Activated CD4-positive, alpha-beta T cell treated with anti-CD3 and anti-CD28 coated beads, Interleukin-2, amount 50 U/mL, for 16 hours (primary cell): ENCODE measurements around the gene WDR46.

Experiments used
- DNase-seq: peaks from one replicate; pipeline ENCODE4 v3.0.0-alpha.2; 2020

Gene WDR46, protein sequence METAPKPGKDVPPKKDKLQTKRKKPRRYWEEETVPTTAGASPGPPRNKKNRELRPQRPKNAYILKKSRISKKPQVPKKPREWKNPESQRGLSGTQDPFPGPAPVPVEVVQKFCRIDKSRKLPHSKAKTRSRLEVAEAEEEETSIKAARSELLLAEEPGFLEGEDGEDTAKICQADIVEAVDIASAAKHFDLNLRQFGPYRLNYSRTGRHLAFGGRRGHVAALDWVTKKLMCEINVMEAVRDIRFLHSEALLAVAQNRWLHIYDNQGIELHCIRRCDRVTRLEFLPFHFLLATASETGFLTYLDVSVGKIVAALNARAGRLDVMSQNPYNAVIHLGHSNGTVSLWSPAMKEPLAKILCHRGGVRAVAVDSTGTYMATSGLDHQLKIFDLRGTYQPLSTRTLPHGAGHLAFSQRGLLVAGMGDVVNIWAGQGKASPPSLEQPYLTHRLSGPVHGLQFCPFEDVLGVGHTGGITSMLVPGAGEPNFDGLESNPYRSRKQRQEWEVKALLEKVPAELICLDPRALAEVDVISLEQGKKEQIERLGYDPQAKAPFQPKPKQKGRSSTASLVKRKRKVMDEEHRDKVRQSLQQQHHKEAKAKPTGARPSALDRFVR

DNA sequence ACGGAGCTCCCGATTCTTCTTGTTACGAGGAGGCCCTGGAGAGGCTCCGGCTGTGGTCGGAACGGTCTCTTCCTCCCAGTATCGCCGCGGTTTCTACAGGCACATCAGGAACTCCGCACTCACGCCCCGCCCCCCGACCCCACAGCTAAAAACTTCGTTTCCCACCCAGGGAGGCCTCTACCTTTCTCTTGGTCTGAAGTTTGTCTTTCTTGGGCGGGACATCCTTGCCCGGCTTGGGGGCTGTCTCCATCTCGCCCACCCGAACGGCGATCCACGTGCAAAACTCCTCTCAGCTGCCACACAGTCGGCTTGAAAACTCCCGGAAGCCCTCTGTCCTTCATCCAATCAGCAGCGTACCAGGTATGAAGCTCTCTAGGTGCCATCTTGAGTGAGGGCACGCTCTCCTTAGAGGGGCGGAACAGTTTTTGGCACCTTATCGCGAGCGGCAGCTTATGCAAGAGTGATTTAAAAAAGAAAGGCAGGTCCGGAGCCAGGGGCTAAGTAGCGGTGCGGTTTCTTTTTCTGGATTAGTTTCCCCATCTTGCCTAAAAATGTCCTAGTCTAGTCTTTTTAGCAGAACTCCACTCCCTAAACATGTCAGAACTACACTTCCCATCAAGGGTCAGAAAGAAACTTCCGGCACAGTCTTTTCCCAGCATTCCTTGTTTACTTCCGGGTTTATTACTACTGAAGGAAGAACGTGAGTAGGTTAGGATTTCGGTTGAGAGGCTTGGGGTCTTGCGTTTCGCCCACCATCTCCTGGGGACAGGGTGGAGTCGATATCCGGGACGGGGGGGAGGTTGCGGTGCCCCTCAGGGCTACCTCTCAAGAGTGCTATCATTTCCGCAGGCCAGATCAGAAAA is at the start of gene WDR46, which contains the start of gene PFDN6:
Gene WDR46 (minus strand): TSS at position 319 of the 863 bp plus-strand sequence. CDS start 69 bp downstream, at position 250.
Gene PFDN6 (plus strand): TSS at position 681 of the 863 bp plus-strand sequence. CDS start 256 bp downstream, outside the sequence.
- DNase-seq: peak; percentile 90

DNA sequence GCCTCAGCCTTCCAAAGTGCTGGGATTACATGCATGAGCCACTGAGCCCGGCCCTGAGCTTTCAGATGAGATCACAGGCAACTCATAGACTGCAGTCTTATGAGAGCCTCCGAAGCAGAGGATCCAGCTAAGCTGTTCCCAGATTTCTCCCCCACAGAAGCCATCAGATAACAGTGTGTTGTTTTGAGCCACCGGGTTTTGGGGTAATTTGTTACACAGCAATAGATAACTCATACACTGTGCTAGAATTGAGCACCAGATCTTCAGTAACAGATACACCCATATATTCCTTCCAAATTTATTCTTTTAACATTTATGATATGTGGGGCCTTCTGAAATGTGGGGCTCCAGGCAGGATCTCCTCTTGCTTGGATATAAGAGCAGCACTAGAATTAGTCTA is 47.5 kb upstream of the WDR46 start:
- no peak for DNase-seq

DNA sequence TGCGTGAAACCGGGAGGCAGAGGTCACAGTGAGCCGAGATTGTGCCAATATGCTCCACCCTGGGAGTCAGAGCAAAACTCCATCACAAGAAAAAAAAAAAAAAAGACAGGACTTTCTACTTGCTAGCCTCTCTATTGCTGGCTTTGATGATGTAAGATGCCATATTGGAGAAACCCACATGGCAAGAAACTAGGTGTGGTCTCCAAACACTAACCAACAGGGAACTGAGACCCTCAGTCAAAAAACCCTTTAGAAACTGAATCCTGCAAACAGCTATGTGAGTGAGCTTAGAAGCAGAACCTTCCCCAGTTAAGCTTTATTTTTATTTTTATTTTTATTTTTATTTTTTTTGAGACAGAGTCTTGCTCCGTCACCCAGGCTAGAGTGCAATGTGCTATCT is 46.9 kb upstream of the WDR46 start:
- DNase-seq: no peak

DNA sequence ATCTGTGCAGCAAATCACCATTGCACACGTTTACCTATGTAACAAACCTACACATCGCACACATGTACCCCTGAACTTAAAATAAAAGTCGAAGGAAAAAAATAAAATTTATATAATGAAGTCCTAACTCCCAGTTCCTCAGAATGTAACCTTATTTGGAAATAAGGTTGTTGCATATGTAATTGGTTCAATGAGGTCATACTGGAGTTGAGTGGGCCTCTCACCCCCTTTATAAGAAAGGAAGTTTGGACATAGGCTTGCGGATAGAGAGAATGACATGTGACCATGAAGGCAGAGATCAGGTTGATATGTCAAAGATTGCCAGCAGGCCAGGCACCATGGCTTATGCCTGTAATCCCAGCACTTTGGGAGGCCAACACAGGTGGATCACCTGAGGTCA is 44.6 kb upstream of the WDR46 start:
- no peak for DNase-seq

DNA sequence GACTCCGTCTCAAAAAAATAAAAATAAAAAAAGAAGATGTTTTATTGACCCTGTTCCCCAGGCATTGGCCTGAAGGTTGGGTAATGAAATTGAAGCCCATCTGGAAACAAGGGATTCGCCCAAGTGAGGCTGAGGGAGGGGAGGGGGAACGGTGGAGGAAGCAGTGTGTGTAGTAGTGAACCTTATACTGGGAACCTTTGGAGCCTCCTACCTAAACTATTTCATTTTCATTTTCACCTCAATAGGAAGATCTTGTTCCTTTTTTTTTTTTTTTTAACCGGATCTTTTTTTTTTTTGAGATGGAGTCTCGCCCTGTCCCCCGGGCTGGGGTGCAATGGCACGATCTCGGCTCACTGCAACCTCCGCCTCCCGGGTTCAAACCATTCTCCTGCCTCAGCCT is 41.7 kb upstream of the WDR46 start:
- no peak for DNase-seq

DNA sequence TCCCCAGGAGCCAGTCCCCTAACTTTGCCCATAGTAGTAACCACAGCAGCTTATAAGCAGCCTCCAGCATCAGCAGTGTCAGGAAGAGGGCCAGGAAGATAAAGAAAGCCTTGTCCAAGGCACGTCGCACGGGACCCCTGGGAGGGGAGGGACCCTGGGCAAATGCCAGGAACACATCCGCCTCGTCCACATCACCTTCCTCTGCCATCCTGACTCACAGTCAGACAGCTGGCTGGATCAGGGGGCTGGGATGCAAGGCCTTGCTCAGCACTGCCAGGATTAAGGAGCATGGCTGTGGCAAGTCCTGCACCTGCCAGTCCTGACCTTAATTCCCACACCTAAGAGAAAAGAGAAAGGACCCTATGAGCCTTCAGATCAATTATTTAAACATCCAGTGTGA is 40.0 kb upstream of the WDR46 start:
- no peak for DNase-seq

DNA sequence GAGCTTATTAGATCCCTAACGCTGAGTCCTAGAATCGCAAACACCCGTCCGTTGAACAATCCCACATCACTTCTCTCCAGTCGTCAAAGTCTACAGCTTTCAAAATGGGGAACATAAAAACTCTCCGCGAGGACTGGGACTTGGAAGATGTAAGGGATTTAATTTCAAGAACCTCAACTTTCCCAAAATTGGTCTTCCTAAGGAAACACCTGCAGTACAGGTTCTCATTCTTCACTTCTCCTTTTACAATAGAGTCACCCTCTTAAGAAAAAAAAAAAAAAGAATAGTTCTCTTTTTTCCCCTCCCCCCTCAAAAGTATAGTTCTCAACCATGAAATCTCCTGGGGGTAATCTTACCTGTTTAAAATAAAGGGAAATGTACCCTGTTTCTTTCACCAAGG is 35.1 kb upstream of the WDR46 start:
- no peak for DNase-seq

DNA sequence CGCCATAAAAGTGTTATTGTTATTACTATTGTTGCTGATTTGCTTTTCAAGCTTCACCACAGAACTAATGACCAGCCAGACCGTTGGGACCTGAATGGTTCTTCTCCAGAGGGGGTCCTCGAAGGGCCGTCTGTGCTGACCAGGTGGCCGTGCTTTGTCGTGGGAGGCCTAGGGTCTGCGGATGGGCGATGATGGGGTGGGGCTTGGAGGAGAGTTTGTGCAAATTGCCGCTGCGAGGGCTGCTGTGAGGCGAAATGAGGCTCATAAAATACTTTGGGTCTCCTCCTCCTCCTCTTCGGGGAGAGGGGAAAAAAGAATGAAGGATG is 34.5 kb upstream of the WDR46 start:
- no peak for DNase-seq

DNA sequence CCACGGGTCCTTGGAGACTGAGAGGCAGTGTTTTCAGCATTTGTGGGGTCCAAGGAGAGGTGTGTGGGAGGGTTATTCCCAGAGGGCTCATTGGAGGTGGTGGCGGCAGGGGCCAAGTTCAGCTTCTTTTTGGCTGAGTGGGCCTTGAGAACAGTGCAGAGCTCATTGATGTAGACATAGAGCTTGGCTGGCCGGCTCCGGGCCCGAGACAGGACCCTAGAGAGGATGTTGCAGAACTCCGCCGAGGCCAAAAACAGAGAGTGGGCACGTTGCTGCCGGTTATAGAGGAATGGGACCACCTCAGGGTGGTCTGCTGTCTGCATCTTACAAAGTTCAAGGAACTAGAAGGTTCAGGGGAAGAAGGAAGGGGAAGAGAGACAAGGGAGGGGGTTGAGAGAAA is 32.2 kb upstream of the WDR46 start:
- DNase-seq: no peak

DNA sequence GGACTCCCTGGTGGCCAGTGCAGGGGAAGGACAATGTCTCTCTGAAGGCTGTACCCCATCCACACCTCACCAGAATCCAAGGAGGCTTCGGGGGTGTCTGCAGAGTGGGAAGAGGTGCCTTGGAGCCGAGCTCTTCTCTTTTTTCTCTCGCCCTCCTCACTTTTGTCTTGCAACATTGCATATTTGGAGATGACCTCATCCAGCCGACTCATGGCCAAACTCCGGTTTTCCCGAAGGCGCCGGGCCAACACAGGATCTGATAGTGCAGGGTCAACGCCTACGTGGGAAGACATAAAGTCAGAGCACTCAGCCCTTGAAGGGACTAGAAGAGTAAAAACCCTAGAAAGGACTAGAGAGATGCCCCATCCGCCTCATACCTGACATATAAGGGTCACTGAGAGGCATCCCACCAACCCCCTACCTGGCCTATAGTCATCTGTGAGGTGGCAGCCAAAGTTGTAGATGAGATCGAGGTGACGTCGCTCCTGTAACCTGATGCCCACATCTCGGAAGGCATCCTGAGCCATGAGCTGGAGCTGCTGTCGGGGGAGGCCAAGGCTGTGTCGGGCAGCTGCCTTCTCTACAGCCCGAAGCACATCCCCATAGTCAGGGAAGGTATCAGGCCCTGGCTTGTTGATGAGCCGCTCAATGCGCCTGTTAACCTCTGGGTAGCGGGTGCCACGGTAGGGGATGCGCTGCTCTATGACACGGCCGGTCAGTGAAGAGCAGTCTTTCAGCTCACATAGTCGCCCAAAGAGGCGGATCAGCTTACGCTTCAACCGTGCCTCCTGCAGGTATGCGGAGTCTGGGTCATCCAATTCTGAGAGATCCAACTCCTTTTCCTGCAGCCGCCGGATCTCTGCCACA is 31.5 kb upstream of the WDR46 start:
- DNase-seq: no peak

DNA sequence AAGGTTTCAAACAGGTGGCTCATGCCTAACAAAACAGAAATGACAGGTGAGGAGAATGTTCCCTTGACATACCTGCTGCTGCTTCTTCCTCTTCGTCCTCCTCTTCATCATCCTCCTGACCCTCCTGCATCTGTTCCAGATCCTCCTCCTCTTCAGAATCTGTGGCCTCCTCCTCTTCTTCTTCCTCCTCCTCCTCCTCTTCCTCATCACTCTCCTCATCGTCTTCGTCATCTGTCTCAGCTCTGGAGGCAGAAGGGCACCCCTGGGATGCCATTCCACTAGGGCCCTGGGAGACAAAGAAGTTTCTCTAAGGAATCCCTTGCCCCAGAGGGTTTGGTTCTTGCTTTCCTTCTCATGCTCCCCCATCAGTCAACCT is 30.9 kb upstream of the WDR46 start:
- no peak for DNase-seq

DNA sequence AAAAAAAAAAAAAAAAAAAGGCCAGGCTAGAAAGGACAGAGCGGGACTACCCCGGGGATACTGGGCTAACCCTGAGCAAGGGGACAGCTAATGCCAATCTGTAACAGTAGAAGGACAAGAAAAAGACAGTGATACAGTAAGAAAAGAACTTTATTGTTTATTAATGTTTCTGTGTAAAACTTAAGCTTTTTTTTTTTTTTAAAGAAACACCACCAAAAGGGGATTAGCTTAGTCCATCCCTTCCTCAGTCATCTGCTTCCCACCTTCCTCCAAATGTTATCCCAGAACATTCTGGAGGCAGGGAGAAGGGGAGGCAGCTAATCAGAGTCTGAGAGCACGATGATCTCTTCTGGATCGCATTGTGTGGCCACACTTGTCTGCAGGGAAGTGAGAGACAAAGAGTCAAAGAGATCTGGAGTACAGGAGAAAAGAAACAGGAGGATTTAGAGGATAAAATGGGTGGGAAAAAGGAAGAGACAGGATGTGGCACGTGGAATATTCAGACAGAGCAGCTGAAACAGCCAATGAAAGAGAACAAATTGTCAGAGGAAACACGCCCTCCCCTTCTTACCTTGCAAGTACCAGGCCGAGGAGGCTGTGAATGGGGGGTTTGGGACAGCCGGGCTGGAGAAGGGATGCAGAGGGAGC is 29.5 kb upstream of the WDR46 start:
- no peak for DNase-seq

DNA sequence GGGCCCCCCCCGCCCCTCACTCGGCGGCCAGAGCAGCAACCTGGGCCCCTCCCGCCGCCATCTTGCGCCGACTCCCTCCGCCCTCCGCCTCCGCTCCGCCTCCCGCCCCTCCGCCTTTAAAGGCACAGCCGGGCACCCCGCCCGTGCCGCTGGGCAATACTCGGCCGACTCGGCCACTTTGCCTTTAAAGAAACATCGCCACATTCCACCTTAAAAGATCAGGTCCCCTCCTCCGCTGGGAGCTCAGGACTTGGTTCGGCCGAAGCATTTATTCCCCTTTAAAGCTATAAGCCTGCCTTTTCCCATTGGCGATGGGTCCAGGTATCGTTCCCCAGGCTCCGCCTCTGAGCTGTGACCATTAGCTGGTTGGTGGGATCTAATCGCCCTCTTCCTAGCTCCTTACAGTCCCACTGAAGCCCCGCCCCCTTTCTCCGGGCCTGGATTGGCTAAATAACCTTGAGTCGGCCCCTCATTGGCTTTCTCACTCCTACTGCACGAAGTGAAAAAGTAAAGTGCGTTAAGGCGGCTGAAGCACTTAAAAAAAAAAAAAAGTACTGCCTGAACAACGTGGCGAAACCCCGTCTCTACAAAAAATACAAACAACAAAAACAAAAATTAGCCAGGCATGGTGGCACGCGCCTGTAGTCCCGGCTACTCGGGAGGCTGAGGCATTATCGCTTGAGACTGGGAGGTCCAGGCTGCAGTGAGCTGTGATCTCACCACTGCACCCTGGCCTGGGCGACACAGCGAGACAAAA is 28.8 kb upstream of the WDR46 start, which contains the start of gene ZBTB22:
Gene ZBTB22 (minus strand): TSS at position 76 of the 757 bp plus-strand sequence. CDS start 828 bp downstream, outside the sequence.
- peak; percentile 96 for DNase-seq

DNA sequence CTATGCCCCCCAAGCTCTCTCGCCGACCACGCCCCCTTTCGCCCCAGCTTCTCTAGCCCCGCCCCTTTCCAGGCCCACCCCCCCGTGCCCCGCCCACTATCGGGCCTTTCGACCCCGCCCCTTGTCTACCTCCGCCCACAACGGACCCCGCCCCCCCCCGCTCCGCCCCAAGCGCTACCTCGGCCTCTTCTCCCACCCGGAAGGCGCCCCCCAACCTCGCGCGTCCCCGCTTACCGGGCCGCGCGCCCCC is 28.3 kb upstream of the WDR46 start:
- no peak for DNase-seq

DNA sequence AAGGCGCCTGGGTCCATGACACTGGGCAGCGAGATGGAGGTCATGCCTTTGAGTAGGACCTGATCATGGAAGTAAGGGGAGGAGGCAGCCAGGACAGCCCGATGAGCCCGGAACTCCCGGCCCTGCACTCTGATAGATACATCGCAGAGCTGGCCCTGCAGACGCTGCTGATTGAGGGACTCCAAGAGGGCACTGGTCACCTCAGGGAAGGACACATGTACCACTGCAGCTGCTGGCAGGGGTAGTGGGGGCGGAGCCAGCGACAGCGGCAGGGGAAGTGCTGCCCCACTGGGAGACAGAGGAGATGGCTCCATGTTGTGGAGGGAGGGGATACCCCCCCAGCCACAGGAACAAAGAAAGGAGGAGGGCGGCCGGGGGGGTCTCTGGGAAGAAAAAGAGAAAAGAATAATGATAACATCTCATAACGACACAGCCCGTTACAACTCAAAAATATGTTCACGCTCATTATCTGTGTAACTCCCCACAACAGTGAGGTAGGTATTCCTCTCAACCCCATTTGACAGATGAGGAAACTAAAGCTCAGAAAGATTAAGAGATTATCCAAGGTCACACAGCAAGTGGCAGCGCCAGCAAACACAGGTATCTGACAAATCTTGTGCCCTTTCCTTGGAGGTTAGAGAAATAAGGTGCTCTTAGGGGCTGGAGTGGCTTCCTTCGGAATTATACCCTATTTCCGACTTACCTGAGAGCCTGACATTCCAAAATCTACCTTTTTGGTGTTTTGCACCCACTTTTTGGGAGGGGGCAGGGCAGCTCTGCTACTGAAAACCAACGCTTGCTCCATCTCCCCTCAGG is 27.8 kb upstream of the WDR46 start:
- no peak for DNase-seq

DNA sequence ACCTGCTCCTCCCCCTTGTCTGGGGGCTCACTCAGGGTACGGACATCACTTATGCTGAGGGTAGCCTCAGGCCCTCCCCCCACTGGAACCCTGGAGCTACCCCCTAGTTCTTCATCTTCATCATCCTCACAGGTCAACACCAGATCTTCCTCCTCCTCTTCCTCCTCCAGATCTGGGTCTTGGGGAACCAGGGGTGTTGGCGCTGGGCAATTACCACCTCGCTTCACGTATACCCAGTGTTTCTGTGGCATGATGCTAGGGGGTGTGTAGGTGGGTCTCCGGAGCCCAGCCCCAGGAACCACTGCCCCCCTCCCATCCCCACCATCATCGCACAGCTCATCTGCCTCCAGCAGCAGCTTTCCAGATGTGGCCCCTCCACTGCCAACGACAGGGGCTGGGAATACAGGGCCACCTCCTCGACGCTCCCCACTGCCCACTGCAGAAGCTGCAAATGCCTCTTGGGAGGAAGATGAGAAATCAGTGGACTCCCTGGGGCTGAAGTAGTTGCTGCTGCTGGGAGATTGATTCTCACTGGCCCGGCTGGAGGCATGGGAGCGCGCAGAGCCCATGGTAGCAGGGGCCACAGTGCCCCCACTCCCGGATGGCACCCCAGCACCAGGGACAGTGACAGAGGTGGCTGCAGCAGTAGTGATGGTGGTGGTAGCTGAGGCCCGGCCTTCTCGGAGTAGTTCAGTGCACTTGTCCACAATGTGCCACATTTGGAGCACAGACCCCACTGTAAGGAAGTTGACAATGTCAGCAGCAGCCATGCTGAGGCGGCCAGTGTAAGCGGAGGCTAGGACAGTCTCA is 27.0 kb upstream of the WDR46 start:
- no peak for DNase-seq

DNA sequence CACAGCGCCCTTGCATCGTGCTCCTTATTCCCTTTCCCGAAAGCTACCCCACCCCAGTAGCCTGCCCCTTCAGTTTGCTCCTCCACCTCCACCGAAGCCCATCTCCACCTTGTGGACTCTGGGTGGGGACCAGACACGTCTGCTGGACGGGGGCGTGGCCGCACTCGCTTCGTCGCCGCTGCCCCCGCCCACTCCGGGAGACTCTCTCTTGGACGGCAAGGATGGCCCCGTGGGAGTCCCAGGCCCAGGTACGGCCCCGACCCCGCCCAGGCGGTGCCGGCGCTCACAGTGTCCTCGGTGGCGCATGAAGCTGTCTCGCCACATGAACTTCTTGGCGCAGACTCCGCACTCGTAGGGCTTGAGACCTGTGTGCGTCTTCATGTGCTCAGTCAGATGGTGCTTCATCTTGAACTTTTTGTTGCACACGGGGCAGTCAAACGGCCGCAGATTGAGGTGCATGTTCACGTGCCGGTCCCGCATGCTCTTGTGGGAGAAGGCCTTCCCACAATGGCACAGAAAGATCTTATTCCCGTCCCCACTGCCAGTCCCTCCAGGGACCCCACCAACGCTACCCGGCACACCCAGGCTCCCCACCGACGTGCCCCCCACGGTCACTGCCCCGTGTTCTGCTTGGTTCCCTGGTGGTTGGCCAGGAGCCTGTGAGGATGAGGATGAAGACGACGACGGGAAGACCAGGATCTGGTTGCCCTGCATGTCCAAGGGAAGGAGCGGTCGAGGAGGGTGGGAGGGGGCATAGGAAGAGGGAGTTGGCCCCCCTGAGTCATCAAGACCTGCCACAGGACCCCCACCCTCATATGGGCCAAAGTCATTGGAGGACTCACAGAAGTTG is 26.1 kb upstream of the WDR46 start:
- DNase-seq: no peak

DNA sequence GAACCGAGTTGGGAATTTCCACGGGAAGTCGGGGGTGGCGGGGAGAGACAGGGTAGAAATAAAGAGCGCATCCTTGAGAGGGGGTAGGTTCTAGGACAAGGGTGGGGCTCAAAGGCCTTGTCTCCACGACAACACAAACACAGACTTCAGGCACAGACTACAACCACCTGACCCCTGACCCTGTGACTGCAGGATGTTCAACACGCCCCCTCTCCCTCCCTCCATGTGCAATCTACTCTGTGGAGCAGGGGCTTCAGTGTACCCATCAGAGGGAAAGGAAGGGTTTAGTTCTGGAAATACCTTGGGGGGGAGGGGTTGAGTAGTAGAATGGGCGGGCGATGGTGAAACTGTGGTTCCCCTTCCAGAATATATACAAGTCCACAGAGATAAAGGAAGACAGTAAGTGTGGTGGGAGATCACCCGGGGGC is 25.5 kb upstream of the WDR46 start:
- DNase-seq: peak; percentile 72
